B cell (primary cell): ENCODE results near the gene SSRP1.

Experiments used
- EZH2 ChIP-seq: IDR thresholded peaks from 2 replicates; pipeline ENCODE4 v1.6.1; 2012; ENCODE audit warnings: borderline replicate concordance, low read depth, mild to moderate bottlenecking, moderate library complexity, low read length; ENCODE audit not compliant: insufficient read depth, poor library complexity, severe bottlenecking
- TF ChIP-seq, protein P1 (sequence below): fragments of 200-600 bp; IDR thresholded peaks from one replicate; pipeline ENCODE4 v1.8.0; 2022; ENCODE audit warnings: antibody characterized with exemption, mild to moderate bottlenecking

DNA sequence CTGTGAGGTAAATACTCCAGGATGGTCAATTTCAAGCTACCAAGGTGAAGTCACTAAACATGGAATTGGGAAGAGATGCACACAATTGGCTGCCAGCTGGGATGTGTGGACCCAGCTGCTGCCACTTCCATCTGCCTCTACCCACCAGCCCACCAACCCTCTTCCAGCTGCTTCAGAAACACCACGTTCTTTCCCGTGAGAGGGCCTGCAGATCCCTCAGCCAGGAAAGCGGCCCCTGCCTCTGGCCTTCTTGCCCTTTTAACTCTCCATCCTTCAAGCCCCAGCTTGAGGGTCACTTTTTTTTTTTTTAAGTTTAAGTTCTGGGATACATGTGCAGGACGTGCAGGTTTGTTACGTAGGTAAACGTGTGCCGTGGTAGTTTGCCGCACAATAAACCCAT lies 25.3 kb upstream of the SSRP1 start:
- TF ChIP-seq, protein P1, sequence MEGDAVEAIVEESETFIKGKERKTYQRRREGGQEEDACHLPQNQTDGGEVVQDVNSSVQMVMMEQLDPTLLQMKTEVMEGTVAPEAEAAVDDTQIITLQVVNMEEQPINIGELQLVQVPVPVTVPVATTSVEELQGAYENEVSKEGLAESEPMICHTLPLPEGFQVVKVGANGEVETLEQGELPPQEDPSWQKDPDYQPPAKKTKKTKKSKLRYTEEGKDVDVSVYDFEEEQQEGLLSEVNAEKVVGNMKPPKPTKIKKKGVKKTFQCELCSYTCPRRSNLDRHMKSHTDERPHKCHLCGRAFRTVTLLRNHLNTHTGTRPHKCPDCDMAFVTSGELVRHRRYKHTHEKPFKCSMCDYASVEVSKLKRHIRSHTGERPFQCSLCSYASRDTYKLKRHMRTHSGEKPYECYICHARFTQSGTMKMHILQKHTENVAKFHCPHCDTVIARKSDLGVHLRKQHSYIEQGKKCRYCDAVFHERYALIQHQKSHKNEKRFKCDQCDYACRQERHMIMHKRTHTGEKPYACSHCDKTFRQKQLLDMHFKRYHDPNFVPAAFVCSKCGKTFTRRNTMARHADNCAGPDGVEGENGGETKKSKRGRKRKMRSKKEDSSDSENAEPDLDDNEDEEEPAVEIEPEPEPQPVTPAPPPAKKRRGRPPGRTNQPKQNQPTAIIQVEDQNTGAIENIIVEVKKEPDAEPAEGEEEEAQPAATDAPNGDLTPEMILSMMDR, result no peak
- TF ChIP-seq EZH2, result no peak
